GM19397 (cell line): ENCODE data around the gene DPY30.

Experiments used
- ATAC-seq: cut with Tn5 transposase; IDR thresholded peaks from one replicate; pipeline ENCODE4 v1.9.1; 2021; ENCODE audit warnings: mild to moderate bottlenecking, moderate library complexity; ENCODE audit not compliant: unreplicated experiment

Gene DPY30

GRCh38 chr2:32010280-32010669 lies 29.3 kb downstream of the DPY30 start:
- peak; percentile 56 for ATAC-seq

DNA sequence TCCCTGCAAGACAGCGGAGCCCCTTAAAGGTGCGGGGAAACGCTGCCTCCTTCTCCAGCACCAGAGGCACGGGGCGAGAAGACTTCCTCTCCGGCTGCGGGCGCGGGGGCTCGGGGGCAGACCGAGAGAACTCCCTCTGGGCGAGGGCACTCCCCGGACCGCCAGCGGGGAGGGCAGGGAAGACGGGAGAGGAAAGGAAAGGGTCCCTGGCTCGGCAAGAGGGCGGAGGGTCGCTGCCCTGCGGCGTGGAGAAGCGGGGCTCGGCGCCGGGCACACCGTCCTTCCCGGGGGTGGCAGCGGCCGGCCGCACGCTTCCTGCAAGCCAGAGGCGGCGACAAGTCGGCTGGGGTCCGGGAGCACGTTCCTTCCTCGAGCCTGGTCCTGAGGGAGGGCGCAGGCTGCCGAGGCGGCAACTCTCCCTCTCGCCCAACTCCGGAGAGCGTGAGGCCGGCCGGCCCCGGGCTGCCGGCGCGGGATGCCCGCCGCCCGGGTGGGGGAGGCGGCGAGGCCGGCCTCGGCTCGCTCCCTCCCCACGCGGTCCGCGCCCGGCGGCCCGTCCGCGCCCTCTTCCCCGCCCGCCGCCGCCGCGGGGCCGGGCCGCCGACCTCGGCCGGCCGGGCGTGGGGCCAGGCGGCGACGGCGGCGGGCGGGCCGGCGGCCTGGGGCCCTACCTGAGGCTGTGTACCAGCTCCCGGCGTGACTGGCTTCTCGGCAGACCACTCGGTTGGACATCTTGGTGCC lies 29.9 kb downstream of the DPY30 start:
- ATAC-seq = peak; percentile 30

GRCh38 chr2:32008805-32009515 lies 30.6 kb downstream of the DPY30 start:
- ATAC-seq = no peak

- no peak for ATAC-seq
Measured at GRCh38 chr2:32007121-32007391, 32.5 kb downstream of the DPY30 start.

DNA sequence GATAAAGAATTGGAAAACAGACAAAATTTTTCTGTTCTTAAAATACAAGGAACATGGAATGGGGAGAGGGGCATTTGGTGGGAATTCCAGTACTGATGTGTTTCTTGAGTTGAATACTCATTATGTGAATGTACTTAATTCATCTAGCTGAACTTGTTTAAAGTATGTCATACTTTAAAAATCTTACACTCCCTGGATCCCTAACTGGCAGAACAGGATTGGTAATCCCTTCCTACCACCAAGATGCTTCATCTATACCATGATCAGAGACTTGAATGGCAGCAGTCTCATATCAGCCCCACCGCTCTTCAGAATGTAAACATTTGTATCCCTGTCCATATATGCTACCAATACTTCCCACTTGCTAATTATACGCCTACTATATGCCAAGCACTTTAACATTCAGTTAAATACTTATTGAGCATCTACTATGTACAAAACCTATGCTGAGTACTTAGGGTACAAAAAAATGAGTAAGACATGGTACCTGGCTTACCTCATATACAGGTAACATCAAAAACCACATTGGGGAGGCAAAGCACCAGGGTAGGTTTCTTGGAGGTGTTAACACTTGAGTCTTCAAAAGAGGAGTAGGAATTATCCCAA lies 34.1 kb downstream of the DPY30 start:
- no peak for ATAC-seq

DNA sequence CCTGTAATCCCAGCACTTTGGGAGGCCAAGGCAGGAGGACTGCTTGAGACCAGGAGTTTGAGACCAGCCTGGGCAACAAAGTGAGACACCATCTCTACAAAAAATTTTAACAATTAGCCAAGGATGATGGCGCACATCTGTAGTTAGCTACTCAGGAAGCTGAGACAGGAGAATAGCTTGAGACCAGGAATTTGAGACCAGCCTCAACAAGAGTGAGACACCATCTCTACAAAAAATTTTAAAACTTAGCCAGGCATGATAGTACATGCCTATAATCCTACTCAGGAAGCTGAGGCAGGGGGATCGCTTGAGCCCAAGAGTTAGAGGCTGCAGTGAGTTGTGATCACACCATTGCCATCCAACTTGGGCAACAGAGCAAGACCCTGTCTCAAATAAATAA lies 35.8 kb downstream of the DPY30 start:
- ATAC-seq = no peak

- no peak for ATAC-seq
Measured at GRCh38 chr2:32002406-32002805, 37.2 kb downstream of the DPY30 start.

- ATAC-seq = no peak
Measured at GRCh38 chr2:31999438-31999837, 40.2 kb downstream of the DPY30 start.

DNA sequence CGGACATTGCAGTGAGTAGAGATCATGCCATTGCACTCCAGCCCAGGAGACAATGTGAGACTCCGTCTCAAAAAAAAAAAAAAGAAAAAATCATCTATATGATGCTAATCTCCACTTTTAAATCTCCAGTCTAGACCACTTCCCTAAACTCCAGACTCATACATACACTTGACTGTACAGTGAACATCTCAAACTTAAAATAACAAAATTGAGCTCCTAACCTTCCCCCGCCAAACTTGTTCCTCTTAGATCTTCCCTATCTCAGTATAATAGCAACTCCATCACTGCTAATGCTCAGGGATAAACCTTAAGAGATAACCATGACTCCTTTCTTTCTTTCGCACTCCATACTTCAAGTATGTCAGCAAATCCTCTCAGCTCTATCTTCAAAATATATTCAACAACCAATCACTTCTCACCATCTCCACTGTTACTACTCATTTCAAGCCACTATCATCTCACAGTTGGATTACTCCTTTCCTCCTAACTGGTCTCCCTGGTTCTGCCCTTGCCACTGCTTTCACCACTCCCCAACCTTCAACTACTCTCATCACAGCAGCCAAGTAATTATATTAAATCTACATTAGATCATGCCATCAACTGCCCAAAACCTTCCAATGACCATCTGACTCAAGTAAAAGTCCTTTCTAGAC lies 40.7 kb downstream of the DPY30 start:
- no peak for ATAC-seq

DNA sequence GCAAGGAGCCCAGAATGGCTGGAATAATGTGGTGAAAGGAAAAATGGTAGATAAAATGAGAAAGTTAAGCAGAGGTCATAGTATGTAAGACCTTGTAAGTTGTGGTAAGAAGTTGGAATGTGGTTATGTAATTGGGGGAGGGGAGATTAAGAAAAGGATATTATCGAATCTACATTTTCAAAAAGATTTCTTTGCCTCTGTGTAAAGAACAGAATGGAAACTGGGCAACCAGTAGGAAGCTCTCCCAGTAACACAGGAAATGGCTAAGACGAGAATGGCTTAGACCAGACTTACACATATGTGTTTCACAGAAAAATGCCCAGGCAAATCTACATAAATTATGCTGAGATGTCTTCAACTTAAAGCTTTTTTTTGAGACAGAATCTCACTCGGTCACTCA lies 42.0 kb downstream of the DPY30 start:
- ATAC-seq = no peak

DNA sequence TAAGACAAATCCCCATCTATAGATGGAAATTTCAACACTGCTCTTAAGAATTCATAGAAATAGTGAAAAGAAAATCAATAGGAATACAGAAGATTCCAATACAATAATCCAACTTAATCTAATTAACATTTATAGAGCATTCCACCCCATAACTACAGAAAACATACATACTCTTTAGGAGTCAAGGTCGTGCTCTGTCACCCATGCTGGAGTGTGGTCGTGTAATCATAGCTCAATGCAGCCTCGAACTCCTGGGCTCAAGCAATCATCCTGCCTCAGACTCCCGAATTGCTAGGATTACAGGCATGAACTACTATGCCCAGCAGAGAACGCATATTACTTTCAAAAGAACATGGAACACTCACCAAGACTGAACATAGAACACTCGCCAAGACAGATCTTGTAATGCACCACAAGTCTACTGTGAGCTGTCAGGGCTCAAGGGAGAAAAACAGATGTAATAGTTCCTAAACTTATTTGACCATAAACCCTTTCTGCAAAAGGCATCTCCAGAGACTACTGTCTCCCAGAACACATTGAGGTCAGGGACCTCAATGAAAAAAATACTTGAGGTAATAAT lies 42.9 kb downstream of the DPY30 start:
- no peak for ATAC-seq

- ATAC-seq = no peak
Measured at GRCh38 chr2:31992934-31993333, 46.7 kb downstream of the DPY30 start.

GRCh38 chr2:31992025-31992579 lies 47.5 kb downstream of the DPY30 start:
- ATAC-seq = no peak

DNA sequence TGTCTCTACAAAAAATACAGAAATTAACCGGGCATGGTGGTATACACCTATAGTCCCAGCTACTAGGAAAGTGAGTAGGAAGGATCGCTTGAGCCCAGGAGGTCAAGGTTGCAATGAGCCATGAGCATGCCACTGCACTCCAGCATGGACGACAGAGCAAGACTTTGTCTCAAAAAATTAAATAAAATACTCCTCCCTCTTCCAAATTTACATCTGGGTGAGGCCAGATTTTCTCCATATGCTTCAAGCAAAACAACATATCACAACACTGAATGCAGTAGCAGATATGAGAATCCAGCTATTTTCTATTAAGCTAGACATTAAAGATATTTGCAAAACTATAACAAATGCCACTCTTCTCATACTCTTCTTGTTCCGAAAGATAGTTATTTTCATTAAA lies 49.7 kb downstream of the DPY30 start:
- no peak for ATAC-seq

GRCh38 chr2:31987454-31988220 lies 52.0 kb downstream of the DPY30 start:
- no peak for ATAC-seq

GRCh38 chr2:31986906-31987305 lies 52.7 kb downstream of the DPY30 start:
- ATAC-seq = no peak

- ATAC-seq = no peak
Measured at GRCh38 chr2:31983762-31984467, 55.7 kb downstream of the DPY30 start.

GRCh38 chr2:31980674-31981356 lies 58.8 kb downstream of the DPY30 start:
- peak; percentile 99 for ATAC-seq

- no peak for ATAC-seq
Measured at GRCh38 chr2:31979956-31980355, 59.6 kb downstream of the DPY30 start.
